ENCODE measurements around the gene ZNF609.

ZNF609 gene

DNA sequence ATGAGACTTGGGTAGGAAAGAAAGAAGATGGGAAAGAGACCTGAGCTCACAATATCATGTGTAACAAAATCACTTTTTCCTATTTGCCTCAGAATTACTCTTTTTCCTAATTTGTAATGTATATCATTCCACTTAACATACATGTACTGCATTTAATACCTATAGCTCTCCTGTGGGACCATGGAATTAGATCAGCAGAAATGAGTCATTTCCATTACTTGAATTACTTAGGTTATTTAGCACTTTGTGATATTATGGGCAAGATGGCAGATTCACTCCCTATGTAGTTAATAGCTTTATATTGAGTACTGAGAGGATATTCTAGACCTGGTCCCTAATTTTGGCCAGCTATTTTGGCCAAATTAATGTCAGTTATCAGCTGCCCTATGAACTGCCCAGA, 70.5 kb downstream of the ZNF609 start:
- no peak for DNase-seq (ENCODE audit: extremely low read depth in 1 of 2, low read depth in 1 of 2)

DNA sequence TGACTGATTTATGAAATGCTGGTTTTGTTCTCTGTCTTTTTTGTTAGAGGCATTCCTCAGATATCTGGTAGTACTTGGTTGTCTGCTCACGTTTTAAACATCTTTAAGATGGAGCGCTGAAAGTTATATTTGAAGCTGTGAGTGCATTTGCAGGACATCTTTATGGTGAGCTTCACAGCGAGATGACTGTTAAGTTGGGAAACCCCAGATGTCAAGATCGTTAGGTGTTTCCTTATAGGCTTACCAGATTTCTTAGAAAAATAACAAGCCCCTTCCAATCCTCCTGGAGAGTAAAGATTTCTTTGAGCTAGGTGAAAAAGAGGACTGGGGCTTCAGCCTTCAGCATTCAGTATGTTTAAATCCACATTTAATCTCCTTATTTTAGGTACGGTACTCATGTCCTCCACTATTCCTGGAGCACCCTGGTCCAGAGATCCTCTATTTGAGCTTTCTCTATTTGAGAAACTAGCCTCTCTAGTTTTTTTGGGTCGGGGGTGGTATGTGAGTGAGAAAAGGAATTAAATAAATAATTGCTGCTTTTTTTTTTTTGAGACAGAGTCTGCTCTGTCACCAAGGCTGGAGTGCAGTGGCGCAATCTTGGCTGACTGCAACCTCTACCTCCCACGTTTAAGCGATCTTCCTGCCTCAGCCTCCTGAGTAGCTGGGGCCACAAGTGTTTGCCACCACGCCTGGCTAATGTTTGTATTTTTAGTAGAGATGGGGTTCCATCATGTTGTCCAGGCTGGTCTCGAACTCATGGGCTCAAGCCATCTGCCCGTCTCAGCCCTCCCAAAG, 72.3 kb downstream of the ZNF609 start:
- no peak for DNase-seq (ENCODE audit: extremely low read depth in 1 of 2, low read depth in 1 of 2)

DNA sequence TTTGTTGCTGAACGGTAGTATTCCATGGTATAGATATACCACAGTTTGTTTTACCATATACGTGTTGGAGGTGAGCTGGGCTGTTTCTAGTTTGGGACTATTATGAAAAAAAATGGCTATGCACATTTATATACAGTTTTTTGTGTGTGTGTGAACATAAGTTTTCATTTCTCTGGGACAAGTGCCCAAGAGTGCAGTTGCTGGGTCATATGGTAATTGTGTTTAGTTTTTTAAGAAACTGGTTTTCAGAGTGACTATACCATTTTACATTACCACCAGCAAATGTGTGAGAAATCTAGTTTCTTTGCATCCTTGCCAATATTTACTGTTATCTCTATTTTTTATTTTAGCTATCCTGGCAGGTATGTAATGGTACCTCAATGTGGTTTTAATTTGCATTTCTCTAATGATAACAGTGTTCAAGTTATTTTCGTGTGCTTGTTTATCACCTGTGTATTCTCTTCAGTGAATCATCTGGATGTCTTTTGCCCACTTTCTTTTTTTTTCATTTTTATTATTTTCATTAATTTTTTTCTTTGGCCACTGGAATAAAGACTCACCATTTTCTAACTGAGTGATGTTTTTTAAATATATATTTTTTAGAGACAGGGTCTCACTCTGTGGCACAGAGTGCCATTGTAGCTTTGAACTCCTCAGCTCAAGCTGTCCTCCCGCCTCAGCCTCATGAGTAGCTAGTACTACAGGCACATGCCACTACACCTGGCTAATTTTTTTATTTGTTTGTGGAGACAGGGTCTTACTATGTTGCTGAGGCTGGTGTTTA, 75.3 kb downstream of the ZNF609 start:
- no peak for DNase-seq (ENCODE audit: extremely low read depth in 1 of 2, low read depth in 1 of 2)

DNA sequence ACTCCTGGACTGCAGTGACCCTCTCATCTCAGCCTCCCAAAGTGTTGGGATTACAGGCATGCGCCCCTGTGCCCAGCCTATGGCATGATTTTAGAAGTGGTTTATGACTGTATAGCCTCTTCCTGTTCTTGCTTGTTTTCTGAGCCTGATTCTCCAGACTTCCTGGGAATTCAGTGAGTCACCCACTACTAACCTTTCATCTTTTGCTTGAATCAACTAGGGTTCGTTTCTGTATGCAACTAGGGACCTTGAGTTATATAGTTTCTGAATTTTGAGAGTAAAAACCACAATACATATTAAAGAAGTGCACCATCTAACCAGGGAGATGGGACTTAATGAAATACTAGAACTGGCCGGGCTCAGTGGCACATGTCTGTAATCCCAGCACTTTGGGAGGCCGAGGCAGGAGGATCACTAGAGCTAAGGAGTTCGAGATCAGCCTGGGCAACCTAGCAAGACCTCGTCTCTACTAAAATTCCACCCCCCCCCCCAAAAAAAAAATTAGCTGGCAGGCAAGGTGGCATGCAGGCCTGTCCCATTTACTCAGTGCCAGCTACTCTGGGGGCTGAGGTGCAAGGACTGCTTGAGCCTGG, 76.0 kb downstream of the ZNF609 start:
- no peak for DNase-seq (ENCODE audit: extremely low read depth in 1 of 2, low read depth in 1 of 2)

DNA sequence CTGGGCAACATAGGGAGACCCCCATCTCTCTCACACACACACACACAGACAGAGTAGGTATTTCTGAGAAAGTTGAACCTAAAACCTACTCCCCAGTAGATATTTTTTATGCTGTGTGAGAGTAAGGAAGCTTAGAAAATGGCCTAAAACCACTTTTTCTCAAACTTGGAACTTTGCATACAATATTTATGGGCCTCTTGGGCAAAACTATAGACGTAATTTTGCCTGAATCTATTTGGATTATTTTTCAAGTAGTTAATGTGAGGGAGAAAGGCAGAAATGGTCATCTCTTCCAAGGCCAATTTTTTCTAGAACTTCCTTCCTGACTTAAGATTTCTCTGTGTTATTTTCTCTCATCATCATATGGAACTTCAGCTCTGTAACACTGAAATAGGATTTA, 81.7 kb downstream of the ZNF609 start:
- DNase-seq (ENCODE audit: extremely low read depth in 1 of 2, low read depth in 1 of 2): no peak

DNA sequence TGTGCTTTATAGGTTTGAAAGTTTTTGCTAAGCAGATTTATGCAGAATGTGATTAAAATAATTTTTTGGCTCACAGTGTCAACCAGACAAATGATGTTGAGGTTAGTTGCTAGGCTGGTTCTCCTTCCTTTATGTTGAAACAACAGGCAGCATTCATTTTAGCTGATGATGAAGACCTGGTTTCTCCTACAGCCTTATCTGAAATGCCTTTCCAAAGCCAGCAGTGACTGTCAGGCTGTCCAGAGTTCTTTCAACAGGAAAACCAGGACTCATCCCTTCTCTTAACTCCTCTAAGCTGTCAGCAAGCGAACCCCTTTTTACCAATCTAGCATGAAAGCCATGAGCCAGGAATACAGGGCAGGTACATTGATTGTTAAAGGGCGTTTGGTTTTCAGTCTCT, 84.1 kb downstream of the ZNF609 start:
- no peak for DNase-seq (ENCODE audit: extremely low read depth in 1 of 2, low read depth in 1 of 2)

DNA sequence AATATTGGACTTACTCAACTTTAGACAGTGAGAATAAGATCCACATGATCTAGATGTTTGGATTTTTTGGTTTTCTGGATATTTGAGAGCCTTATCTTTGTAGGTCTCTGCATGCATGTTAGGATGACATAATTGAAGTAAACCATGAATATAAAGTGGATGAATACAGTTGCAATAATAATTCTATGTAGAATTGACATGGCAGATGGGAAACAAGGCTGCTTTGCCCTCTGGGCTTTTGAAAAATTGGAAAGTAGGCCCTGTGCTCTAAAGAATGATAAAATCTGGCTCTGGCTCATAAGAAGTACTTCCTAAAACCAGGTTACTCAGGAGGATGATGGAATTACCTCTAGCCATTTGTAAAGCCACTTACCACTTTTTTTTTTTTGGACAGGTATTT, 86.9 kb downstream of the ZNF609 start:
- DNase-seq (ENCODE audit: extremely low read depth in 1 of 2, low read depth in 1 of 2): no peak

DNA sequence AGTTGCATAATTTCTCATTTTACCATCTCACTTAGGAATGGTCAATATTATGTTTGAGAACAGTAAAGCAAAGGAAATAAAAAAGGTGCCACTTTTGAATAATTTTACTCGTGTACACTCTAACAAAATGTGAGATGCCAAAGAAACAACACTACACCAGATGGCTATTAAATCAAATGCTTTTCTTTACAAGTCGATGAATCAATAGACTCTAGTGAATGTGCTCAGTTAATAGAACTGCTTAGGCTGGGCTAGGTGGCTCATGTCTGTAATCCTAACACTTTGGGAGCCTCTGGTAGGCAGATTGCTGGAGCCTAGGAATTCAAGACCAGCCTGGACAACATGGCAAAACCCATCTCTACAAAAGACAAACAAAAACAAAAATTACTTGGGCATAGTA, 87.9 kb downstream of the ZNF609 start:
- DNase-seq (ENCODE audit: extremely low read depth in 1 of 2, low read depth in 1 of 2): no peak

DNA sequence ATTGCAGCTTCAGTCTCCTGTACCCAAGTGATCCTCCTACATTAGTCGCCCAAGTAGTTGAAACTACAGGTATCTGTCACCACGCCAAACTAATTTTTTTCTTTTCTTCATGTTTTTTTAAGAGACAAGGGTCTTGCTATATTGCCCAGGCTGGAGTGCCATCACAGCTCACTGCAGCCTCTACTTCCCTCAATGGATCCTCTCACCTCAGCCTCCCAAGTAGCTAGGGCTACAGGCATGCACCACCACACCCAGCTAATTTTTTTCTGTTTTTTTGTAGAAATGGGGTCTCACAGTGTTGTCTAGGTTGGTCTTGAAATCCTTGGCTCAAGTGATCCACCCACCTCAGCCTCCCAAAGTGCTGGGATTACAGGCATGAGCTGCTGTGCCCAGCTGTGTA, 89.5 kb downstream of the ZNF609 start:
- DNase-seq (ENCODE audit: extremely low read depth in 1 of 2, low read depth in 1 of 2): no peak

DNA sequence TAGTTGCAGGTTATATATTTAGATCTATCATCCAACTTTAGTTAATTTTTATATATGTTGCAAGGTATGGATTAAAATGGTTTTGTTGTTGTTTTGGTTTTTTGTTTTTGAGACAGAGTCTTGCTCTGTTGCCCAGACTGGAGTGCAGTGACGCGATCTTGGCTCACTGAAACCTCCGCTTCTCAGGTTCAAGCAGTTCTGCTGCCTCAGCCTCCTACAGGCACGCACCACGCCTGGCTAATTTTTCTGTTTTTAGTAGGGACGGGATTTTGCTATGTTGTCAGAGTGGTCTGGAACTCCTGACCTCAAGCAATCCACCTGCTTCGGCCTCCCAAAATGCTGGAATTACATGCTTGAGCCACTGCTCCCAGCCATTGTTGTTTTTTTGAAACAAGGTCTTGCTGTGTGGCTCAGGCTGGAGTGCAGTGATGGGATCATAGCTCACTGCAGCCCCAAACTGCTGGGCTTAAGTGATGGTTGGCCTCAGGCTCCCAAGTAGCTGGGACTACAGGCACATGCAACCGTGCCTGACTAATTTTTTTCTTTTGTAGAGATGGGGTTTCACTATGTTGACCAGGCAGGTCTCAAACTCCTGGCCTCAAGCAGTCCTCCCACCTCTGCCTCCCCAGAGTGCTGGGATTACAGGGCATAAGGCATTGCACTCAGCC, 92.0 kb downstream of the ZNF609 start:
- DNase-seq (ENCODE audit: extremely low read depth in 1 of 2, low read depth in 1 of 2): no peak

DNA sequence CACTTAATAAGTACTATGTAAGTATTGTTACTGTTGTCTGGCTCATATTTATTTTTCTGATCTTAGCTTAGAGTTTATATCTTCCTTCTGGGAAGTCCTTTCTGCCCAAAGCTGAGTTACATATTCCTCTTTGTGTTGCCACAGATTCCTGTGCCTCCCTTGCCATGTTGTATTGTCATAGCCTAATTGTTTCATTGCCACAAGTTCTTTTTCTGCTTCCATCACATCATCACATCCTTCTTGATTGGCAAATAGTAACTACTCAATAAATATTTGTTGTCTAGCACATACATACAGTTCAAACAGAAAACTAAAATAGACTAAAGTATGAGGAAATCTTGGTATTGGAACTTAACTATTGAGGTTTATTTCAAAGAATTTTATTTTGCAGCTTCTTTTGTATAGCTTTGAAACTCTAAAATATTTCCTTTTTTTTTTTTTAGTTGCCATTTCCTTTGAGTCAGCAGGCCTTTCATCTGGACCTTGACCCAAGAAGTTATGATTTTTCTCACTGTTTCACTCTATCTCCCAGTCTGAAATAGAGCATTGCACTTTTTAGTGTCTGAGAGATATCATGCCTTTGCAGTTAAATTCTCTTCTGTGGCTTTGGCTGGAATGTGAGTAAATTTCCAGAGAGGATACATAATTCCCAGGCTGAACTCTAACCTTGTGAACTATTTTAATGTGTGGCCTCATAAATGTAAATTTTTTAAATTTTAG, 98.2 kb downstream of the ZNF609 start:
- DNase-seq (ENCODE audit: extremely low read depth in 1 of 2, low read depth in 1 of 2): no peak

DNA sequence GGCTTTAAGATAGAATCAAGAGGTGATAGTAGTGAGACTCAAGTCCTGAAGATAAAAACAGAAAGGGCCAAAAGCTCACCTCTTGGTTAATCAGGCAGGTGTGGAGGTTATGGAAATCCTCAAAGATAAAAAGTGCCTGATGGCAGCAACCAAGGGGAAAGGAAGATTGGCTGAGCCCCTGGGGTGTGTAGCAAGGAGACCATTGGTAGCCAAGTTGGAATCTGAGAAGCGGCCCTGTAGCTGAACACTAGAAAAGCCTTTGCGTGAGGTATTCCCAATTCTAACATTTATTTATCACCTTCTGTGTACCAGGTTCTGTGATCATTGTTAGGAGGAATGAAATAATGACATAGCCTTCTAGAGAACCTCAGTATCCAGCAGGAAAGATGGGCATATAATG, 98.9 kb downstream of the ZNF609 start:
- DNase-seq (ENCODE audit: extremely low read depth in 1 of 2, low read depth in 1 of 2): no peak

DNA sequence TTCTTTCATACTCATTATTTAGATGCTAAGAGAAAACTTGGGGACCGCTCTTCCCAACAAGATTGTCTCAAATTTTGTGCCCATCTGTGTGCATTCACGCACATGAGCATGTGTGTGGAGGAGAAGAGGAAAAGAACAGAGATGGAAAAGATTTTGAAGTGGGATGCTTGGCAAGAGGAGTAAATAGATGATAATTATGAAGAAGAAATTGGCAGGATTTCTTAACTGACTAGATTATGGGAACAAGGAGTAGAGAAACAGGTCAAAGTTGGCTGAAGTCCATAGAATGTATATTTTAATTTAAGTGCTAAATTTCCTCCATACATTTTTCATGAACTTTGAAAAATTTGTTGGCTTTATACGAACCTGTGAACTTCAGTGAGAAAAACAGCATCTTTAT, 100.1 kb downstream of the ZNF609 start:
- no peak for DNase-seq (ENCODE audit: extremely low read depth in 1 of 2, low read depth in 1 of 2)

DNA sequence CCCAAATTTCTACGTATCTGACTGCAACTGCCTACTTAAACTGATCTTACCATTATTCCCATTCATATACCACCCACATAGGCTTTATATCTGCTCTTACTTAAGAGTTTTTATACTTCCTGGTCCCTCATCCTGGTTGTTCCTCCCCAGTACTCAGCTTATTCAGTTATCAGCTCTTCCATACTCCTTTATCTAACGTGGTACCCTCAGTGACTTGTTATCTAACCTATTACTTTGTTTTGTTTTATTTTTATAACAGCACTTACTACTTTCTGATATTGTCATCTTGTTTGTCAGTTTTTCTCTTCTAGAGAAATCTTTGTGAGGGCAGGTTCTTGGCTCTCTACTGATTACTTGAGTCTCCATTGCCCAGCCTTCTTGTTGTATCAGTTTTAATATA, 100.6 kb downstream of the ZNF609 start:
- no peak for DNase-seq (ENCODE audit: extremely low read depth in 1 of 2, low read depth in 1 of 2)

DNA sequence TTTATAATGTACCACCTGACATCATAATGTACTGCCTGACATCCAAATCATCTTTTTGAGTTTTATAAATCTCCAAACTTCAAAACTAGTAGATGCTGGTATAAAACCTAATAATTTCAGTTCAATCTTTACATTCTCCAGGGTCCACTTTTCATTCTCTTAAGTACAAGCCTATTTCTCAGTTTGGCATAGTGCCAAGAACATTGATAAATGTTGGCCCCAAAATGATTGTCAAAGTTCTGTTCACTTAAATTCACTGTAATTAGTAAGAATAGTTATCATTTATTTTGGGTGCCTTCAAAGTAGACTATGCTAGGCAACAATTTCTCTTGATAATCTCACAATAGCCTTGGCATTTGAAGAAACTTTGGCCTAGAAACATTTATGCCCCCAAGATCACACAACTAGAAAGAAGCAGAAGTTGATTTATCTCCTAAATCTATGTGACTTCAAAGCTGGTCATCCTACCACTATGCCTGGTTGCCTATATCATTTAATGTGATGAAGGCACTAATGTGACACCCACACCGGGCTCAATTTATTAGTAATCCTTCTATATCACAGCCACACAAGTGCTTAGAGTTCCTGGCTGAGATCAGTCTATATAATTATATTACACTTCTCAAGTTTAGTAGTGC, 101.7 kb downstream of the ZNF609 start:
- no peak for DNase-seq (ENCODE audit: extremely low read depth in 1 of 2, low read depth in 1 of 2)

DNA sequence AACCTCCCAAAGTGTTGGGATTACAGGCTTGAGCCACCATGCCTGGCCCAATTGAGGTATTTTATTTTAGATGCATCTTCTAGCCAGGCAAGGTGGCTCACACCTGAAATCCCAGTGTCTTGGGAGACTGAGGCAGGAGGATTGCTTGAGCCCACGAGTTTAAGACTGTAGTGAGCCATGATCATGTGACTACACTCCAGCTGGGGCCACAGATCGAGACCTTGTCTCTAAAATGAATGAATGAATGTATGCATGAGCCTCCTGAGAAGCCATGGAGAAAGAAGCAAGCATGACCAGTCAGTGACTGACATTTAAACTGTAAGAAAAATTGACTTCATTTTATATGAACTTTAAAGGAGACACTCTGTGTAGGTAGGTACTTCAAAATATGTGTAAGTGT, 105.7 kb downstream of the ZNF609 start:
- no peak for DNase-seq (ENCODE audit: extremely low read depth in 1 of 2, low read depth in 1 of 2)

DNA sequence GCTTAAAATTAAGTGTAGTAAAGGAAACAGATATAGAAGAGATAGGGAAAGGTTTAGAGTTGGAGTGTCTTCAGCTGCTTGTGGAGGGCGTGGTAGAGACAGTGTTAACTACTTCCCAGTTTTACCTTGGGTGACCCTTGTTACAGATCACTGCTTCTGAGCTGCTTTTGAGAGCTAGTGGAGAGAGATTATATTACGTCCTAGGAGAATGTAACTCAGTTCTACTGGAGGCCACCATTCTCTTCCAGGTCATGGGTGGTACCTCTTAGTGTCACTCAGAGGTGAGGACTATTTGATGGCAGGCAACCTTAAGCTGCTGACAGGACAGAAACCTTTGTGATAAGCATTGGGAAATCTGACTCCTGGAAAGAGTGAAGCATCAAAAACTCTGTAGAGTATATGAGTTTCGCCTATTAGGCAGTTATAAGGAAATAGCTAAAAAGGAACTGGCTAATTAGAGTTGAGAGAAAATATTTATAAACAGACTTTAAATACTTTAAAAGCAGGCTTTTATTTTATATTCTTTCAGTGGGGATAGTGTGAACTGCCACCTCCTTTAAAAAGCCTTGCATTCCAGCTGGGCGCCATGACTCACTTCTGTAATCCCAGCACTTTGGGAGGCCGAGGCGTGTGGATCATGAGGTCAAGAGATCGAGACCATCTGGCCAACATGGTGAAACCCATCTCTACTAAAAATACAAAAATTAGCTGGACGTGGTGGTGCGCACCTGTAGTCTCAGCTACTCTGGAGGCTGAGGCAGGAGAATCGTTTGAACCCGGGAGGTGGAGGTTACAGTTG, 106.5 kb downstream of the ZNF609 start:
- no peak for DNase-seq (ENCODE audit: extremely low read depth in 1 of 2, low read depth in 1 of 2)

DNA sequence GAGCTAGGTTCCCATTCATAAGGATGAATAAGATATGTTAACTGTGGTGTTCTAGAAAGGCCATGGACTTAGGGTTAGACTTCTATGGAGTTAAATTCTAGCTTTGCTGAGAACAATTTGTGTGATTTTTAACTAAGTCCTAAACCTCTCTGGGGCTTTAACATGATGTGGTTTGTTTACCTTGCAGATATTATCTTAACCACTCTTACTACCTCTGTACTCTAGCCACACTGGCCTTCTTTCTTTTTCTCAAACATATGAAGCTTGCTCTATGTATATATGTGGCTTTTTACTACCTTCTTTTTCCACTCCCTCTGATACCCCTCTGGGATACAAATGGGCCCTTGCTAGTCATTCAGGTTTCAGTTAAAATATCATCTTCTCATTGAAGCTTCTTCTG, 108.4 kb downstream of the ZNF609 start:
- DNase-seq (ENCODE audit: extremely low read depth in 1 of 2, low read depth in 1 of 2): no peak

DNA sequence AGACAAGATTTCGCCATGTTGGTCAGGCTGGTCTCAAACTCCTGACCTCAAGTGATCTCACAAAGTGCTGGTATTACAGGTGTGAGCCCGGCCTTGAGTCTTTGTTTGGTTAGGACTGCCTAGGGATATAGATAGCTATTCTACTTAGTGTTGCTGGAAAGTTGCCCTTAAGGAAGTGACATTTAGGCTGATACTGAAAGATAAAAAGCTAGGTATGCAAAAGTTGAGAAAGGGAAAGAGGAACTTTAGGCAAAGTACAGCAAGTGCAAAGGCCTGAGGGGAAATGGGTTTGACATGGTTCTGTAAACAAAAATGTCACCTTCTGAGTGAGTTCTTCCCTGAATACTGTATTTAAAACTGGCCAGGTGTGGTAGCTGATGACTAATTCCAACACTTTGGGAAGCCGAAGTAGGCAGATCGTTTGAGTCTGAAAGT, 111.5 kb downstream of the ZNF609 start:
- DNase-seq (ENCODE audit: extremely low read depth in 1 of 2, low read depth in 1 of 2): no peak

DNA sequence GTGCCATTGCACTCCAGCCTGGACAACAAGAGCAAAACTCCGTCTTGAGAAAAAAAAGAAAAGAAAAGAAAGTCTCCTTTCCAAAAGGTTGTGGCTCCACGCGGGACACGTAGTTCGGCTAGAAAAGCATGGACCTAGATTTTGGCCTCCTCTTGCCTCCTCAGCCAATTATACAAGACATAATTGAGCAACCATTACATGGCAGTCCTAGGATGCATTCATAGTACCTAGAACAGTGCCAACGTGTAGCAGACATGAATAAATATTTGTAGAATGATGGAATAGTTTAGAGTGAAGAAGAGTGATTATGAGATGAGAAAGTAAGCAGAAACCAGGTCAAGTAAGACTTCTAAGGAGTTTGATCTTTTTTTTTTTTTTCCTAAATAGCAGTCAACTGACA, 112.5 kb downstream of the ZNF609 start:
- DNase-seq (ENCODE audit: extremely low read depth in 1 of 2, low read depth in 1 of 2): no peak
